Stimulated activated CD8-positive, alpha-beta memory T cell treated with anti-CD3 and anti-CD28 coated beads, Interleukin-15, amount 100 ng/mL, for 4 hours (primary cell): ENCODE data around the gene UGT2A2.
"Not testable (repeated sequence)": the region's sequence is repeated elsewhere in the genome, so short reads cannot be mapped to it uniquely, and the experiment has no call there.

Experiments used
- DNase-seq, 2 donors: peaks; one replicate each; pipeline ENCODE4 v3.0.0-alpha.2; 2020; ENCODE audit warnings: low read depth in 2 of 2

Gene UGT2A2

GRCh38 chr4:69639542-69639941 is at the start of gene UGT2A2:
UGT2A2 (minus strand) TSS chr4:69639642; CDS start chr4:69639640, 2 bp downstream.
- DNase-seq, result no peak

GRCh38 chr4:69684804-69685203 is 45.4 kb upstream of the UGT2A2 start:
- DNase-seq, result no peak

- no peak for DNase-seq
Measured at GRCh38 chr4:69668680-69669079, 29.2 kb upstream of the UGT2A2 start.

- DNase-seq, result not testable (repeated sequence)
Measured at GRCh38 chr4:69664009-69664408, 24.6 kb upstream of the UGT2A2 start.

GRCh38 chr4:69661130-69661803 is 21.8 kb upstream of the UGT2A2 start:
- DNase-seq, result not testable (repeated sequence)

- no peak for DNase-seq
Measured at GRCh38 chr4:69658133-69658532, 18.7 kb upstream of the UGT2A2 start.

- no peak for DNase-seq
Measured at GRCh38 chr4:69656653-69657158, 17.3 kb upstream of the UGT2A2 start.

GRCh38 chr4:69653147-69653546 is 13.7 kb upstream of the UGT2A2 start, which contains the start of gene UGT2A1:
UGT2A1 (minus strand) TSS chr4:69653247; CDS start chr4:69647644, 5,603 bp downstream.
- DNase-seq, result no peak

- no peak for DNase-seq
Measured at GRCh38 chr4:69650872-69651271, 11.4 kb upstream of the UGT2A2 start.

GRCh38 chr4:69649629-69650028 is 10.2 kb upstream of the UGT2A2 start:
- DNase-seq, result no peak

GRCh38 chr4:69649207-69649606 is 9.8 kb upstream of the UGT2A2 start:
- DNase-seq, result no peak

- DNase-seq, result no peak
Measured at GRCh38 chr4:69642961-69643360, 3.5 kb upstream of the UGT2A2 start.

- DNase-seq, result no peak
Measured at GRCh38 chr4:69640289-69640688, 847 bp upstream of the UGT2A2 start.

GRCh38 chr4:69617083-69617694 is 22.3 kb downstream of the UGT2A2 start:
- DNase-seq, result no peak

- DNase-seq, result no peak
Measured at GRCh38 chr4:69610484-69610883, 29.0 kb downstream of the UGT2A2 start.

- no peak for DNase-seq
Measured at GRCh38 chr4:69601065-69601464, 38.4 kb downstream of the UGT2A2 start.

GRCh38 chr4:69600013-69600412 is 39.4 kb downstream of the UGT2A2 start:
- DNase-seq, result no peak

GRCh38 chr4:69594382-69594781 is 45.1 kb downstream of the UGT2A2 start:
- DNase-seq, result no peak

GRCh38 chr4:69591364-69591763 is 48.1 kb downstream of the UGT2A2 start:
- DNase-seq, result no peak

GRCh38 chr4:69589884-69590283 is 49.6 kb downstream of the UGT2A2 start:
- no peak for DNase-seq

GRCh38 chr4:69584135-69584534 is 55.3 kb downstream of the UGT2A2 start:
- no peak for DNase-seq

GRCh38 chr4:69583543-69583942 is 55.9 kb downstream of the UGT2A2 start:
- no peak for DNase-seq

- no peak for DNase-seq
Measured at GRCh38 chr4:69577245-69577644, 62.2 kb downstream of the UGT2A2 start.
